HepG2 (cell line): ENCODE results near the gene ALX4. TPM values are rescaled to one million over a fixed set of nuclear protein-coding genes. Genes with fewer than 3 reads are reported as not detected.

Experiments used
- EHMT2 ChIP-seq: fragments of 200-600 bp; sonication (generic); IDR thresholded peaks from 2 replicates; pipeline ENCODE4 v1.7.0; 2017; ENCODE audit warnings: antibody characterized with exemption, low read depth, low read length, borderline replicate concordance
- FOSL2 ChIP-seq: sonication (generic); formaldehyde crosslinking; IDR thresholded peaks from 2 replicates; pipeline ENCODE4 v1.4.0; 2020; ENCODE audit warnings: missing genetic modification reagents
- PHF5A ChIP-seq: IDR thresholded peaks from one replicate; pipeline ENCODE4 v1.6.1; 2018; ENCODE audit warnings: low read depth, missing genetic modification reagents; ENCODE audit not compliant: unreplicated experiment
- RBM22 ChIP-seq: fragments of 200-400 bp; formaldehyde crosslinking; optimal IDR thresholded peaks from 2 replicates; pipeline ENCODE3; 2017; ENCODE audit warnings: mild to moderate bottlenecking, low read length, moderate library complexity
- ZFP1 ChIP-seq: IDR thresholded peaks from 2 replicates; pipeline ENCODE4 v1.6.1; 2016
- ZNF335 ChIP-seq: sonication (generic); formaldehyde crosslinking; IDR thresholded peaks from 2 replicates; pipeline ENCODE4 v1.4.0; 2020; ENCODE audit warnings: missing genetic modification reagents
- ZNF552 ChIP-seq: sonication (generic); formaldehyde crosslinking; IDR thresholded peaks from 2 replicates; pipeline ENCODE4 v1.9.0; 2022; ENCODE audit warnings: missing genetic modification reagents, mild to moderate bottlenecking, borderline replicate concordance
- ZNF569 ChIP-seq: sonication (generic); formaldehyde crosslinking; IDR thresholded peaks from 2 replicates; pipeline ENCODE4 v1.5.0; 2020; ENCODE audit warnings: mild to moderate bottlenecking, missing genetic modification reagents, moderate library complexity, borderline replicate concordance
- ZNF724P ChIP-seq: sonication (generic); formaldehyde crosslinking; IDR thresholded peaks from 2 replicates; pipeline ENCODE4 v1.8.0; 2022; ENCODE audit warnings: missing genetic modification reagents, borderline replicate concordance
- ZNF737 ChIP-seq: sonication (generic); formaldehyde crosslinking; IDR thresholded peaks from 2 replicates; pipeline ENCODE4 v1.5.0; 2020; ENCODE audit warnings: missing genetic modification reagents, mild to moderate bottlenecking, borderline replicate concordance
- ZNF749 ChIP-seq: sonication (generic); formaldehyde crosslinking; IDR thresholded peaks from 2 replicates; pipeline ENCODE4 v1.8.0; 2022; ENCODE audit warnings: mild to moderate bottlenecking, missing genetic modification reagents, moderate library complexity, borderline replicate concordance
- ZNF850 ChIP-seq: sonication (generic); formaldehyde crosslinking; conservative IDR thresholded peaks from 2 replicates; pipeline ENCODE4 v1.9.0; 2021; ENCODE audit warnings: mild to moderate bottlenecking, missing genetic modification reagents
- polyA plus RNA-seq, 8 experiments: library from polyadenylated mRNA; depleted of rRNA in 3 of 8; stranded (reverse) in 7 of 8; unstranded in 1 of 8; fragments of >200 nt; fragmentation: Illumina TruSeq in 4 of 8; extraction: Trizol in 4 of 8; gene quantifications; 2 replicates each; pipeline versions ENCODE4 v1.2.1 to v1.2.3, GENCODE V29; 2011 to 2016; ENCODE audit warnings: low read depth in 4 of 8, missing spikeins in 1 of 8, mixed read lengths in 1 of 8; ENCODE audit not compliant: insufficient read depth in 1 of 8
- total RNA-seq, 5 experiments: library from RNA; depleted of rRNA; stranded (reverse); fragments of >200 nt; fragmentation: Illumina TruSeq; extraction: Trizol; gene quantifications; 2 replicates each; pipeline ENCODE4 v1.2.3, GENCODE V29; 2016; ENCODE audit warnings: low read depth in 1 of 5
- TF ChIP-seq, protein P1 (sequence below): sonication (generic); formaldehyde crosslinking; conservative IDR thresholded peaks from 2 replicates; pipeline ENCODE4 v1.5.0; 2020; ENCODE audit warnings: missing genetic modification reagents
- TF ChIP-seq, protein P2 (sequence below): IDR thresholded peaks from 2 replicates; pipeline ENCODE4 v1.6.1; 2016; ENCODE audit warnings: missing biosample characterization, missing genetic modification reagents, low read depth
- TF ChIP-seq, protein P3 (sequence below): IDR thresholded peaks from 2 replicates; pipeline ENCODE4 v1.6.1; 2016; ENCODE audit warnings: missing genetic modification reagents, missing compliant biosample characterization
- TF ChIP-seq, protein P4 (sequence below): sonication (generic); formaldehyde crosslinking; conservative IDR thresholded peaks from 2 replicates; pipeline ENCODE4 v1.4.0; 2020; ENCODE audit warnings: mild to moderate bottlenecking, missing genetic modification reagents, moderate library complexity
- TF ChIP-seq, protein P5 (sequence below): sonication (generic); formaldehyde crosslinking; IDR thresholded peaks from 2 replicates; pipeline ENCODE4 v1.4.0; 2020; ENCODE audit warnings: missing genetic modification reagents, mild to moderate bottlenecking, borderline replicate concordance

The ALX4 gene
- total and polyA plus RNA-seq, 2 of the 13 experiments (the other 11 are each of a cell fraction or from before 2014, with no cell fraction given), result not detected

DNA sequence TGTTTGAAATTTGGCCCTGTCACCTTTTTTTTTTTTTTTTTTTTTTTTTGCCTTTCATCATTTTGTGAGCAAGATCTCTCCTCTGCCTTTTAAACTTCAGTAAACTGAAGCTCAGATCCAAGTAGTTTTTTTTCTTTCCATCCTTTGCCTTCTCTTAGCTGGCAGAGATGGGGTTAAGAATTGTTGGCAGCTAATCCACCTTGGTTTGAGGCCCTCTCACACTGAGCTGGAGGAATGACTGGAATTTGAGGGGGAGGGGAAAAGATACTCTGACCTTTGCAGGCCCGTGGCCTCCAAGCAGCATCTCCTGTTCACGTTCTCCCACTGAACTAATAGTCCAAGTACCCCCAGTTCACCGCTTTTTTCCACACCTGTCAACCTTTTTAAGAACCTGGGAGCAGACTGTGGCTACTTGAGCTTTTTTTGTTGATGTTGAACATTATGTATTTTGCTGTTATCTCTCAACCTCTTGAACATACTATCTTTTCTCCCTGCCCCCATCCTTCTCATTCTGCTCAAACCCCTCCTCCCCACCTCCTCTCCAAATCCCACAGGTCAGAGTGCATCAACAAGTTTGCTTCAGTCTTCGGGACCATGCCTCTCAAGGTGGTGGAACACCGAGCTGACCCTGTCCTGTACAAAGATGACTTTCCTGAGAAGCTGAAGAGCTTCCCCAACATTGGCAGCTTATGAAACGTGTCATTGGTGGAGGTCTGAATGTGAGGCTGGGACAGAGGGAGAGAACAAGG is 66.2 kb downstream of the ALX4 start (continued):
- TF ChIP-seq, protein P1, sequence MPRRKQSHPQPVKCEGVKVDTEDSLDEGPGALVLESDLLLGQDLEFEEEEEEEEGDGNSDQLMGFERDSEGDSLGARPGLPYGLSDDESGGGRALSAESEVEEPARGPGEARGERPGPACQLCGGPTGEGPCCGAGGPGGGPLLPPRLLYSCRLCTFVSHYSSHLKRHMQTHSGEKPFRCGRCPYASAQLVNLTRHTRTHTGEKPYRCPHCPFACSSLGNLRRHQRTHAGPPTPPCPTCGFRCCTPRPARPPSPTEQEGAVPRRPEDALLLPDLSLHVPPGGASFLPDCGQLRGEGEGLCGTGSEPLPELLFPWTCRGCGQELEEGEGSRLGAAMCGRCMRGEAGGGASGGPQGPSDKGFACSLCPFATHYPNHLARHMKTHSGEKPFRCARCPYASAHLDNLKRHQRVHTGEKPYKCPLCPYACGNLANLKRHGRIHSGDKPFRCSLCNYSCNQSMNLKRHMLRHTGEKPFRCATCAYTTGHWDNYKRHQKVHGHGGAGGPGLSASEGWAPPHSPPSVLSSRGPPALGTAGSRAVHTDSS (CRISPR knock-in tag), result no peak
- TF ChIP-seq, protein P2, sequence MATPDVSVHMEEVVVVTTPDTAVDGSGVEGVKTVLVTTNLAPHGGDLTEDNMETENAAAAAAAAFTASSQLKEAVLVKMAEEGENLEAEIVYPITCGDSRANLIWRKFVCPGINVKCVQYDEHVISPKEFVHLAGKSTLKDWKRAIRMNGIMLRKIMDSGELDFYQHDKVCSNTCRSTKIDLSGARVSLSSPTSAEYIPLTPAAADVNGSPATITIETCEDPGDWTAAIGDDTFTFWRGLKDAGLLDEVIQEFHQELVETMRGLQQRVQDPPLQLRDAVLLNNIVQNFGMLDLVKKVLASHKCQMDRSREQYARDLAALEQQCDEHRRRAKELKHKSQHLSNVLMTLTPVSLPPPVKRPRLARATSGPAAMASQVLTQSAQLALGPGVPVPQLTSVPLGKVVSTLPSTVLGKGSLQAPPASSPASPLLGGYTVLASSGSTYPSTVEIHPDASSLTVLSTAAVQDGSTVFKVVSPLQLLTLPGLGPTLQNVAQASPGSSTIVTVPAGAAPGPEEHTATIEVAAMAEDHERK (CRISPR knock-in tag), result no peak
- TF ChIP-seq, protein P3, sequence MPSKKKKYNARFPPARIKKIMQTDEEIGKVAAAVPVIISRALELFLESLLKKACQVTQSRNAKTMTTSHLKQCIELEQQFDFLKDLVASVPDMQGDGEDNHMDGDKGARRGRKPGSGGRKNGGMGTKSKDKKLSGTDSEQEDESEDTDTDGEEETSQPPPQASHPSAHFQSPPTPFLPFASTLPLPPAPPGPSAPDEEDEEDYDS (CRISPR knock-in tag), result no peak
- TF ChIP-seq, protein P4, sequence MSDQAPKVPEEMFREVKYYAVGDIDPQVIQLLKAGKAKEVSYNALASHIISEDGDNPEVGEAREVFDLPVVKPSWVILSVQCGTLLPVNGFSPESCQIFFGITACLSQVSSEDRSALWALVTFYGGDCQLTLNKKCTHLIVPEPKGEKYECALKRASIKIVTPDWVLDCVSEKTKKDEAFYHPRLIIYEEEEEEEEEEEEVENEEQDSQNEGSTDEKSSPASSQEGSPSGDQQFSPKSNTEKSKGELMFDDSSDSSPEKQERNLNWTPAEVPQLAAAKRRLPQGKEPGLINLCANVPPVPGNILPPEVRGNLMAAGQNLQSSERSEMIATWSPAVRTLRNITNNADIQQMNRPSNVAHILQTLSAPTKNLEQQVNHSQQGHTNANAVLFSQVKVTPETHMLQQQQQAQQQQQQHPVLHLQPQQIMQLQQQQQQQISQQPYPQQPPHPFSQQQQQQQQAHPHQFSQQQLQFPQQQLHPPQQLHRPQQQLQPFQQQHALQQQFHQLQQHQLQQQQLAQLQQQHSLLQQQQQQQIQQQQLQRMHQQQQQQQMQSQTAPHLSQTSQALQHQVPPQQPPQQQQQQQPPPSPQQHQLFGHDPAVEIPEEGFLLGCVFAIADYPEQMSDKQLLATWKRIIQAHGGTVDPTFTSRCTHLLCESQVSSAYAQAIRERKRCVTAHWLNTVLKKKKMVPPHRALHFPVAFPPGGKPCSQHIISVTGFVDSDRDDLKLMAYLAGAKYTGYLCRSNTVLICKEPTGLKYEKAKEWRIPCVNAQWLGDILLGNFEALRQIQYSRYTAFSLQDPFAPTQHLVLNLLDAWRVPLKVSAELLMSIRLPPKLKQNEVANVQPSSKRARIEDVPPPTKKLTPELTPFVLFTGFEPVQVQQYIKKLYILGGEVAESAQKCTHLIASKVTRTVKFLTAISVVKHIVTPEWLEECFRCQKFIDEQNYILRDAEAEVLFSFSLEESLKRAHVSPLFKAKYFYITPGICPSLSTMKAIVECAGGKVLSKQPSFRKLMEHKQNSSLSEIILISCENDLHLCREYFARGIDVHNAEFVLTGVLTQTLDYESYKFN (CRISPR knock-in tag), result peak; percentile 84
- no peak for TF ChIP-seq ZNF724P (CRISPR knock-in tag)
- peak; percentile 47; the same call in 1 of the 2 replicates for TF ChIP-seq FOSL2
- no peak for TF ChIP-seq ZNF569
- no peak for TF ChIP-seq ZNF552 (CRISPR knock-in tag)
- TF ChIP-seq EHMT2, result no peak
- TF ChIP-seq ZNF850, result no peak
- no peak for TF ChIP-seq PHF5A (CRISPR knock-in tag)
- no peak for TF ChIP-seq RBM22
- no peak; the same call in 1 of the 2 replicates for TF ChIP-seq ZFP1
- TF ChIP-seq ZNF737, result no peak
- TF ChIP-seq, protein P5, sequence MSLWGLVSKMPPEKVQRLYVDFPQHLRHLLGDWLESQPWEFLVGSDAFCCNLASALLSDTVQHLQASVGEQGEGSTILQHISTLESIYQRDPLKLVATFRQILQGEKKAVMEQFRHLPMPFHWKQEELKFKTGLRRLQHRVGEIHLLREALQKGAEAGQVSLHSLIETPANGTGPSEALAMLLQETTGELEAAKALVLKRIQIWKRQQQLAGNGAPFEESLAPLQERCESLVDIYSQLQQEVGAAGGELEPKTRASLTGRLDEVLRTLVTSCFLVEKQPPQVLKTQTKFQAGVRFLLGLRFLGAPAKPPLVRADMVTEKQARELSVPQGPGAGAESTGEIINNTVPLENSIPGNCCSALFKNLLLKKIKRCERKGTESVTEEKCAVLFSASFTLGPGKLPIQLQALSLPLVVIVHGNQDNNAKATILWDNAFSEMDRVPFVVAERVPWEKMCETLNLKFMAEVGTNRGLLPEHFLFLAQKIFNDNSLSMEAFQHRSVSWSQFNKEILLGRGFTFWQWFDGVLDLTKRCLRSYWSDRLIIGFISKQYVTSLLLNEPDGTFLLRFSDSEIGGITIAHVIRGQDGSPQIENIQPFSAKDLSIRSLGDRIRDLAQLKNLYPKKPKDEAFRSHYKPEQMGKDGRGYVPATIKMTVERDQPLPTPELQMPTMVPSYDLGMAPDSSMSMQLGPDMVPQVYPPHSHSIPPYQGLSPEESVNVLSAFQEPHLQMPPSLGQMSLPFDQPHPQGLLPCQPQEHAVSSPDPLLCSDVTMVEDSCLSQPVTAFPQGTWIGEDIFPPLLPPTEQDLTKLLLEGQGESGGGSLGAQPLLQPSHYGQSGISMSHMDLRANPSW (CRISPR knock-in tag), result no peak
- no peak for TF ChIP-seq ZNF335 (CRISPR knock-in tag)
- TF ChIP-seq ZNF749 (CRISPR knock-in tag), result no peak
